SJCRH30 (cell line): ENCODE data around the gene FOCAD. TPM values are rescaled to one million over a fixed set of nuclear protein-coding genes. Genes with fewer than 3 reads are reported as not detected.
A peak's percentile ranks its signal among the peaks of the same experiment; 100 is the strongest.

Experiments
- DNase-seq, 2 experiments: peaks; one replicate each; pipeline ENCODE4 v3.0.0-alpha.2; 2015 to 2020
- H3K27ac ChIP-seq: fragments of 250-450 bp; sonication (Bioruptor Pico); 2 replicates; pipeline ENCODE4 v1.5.1; 2020; ENCODE audit warnings: mild to moderate bottlenecking, moderate library complexity
- H3K27me3 ChIP-seq: fragments of 250-450 bp; sonication (Bioruptor Pico); 2 replicates; pipeline ENCODE4 v1.5.1; 2020; ENCODE audit warnings: mild to moderate bottlenecking, moderate library complexity
- H3K36me3 ChIP-seq: fragments of 250-450 bp; sonication (Bioruptor Pico); 2 replicates; pipeline ENCODE4 v1.5.1; 2020; ENCODE audit warnings: mild to moderate bottlenecking, moderate library complexity
- H3K4me1 ChIP-seq: fragments of 250-450 bp; sonication (Bioruptor Pico); 2 replicates; pipeline ENCODE4 v1.5.1; 2020; ENCODE audit warnings: mild to moderate bottlenecking, moderate library complexity
- H3K4me3 ChIP-seq: fragments of 250-450 bp; sonication (Bioruptor Pico); 2 replicates; pipeline ENCODE4 v1.5.1; 2020; ENCODE audit warnings: mild to moderate bottlenecking, moderate library complexity
- H3K9me3 ChIP-seq: fragments of 250-450 bp; sonication (Bioruptor Pico); replicated peaks from 2 replicates; pipeline ENCODE4 v1.5.1; 2020; ENCODE audit warnings: mild to moderate bottlenecking, moderate library complexity
- total RNA-seq: library from RNA; depleted of rRNA; stranded (reverse); fragments of >200 nt; shearing (Covaris generic); gene quantifications from 2 replicates; pipeline ENCODE4 v1.2.3, GENCODE V29; 2014

FOCAD gene
- total RNA-seq, 1 experiment from 2014 or later, result 24.1 TPM

GRCh38 chr9:20903212-20903611 lies 219.2 kb downstream of the FOCAD start:
- Histone ChIP-seq H3K36me3 (no peaks in the 10 kb centered on the region), H3K4me1 (peaks cover 14% of the 10 kb centered on the region), H3K27ac (no peak overlapping the region), H3K9me3 (no peaks in the 10 kb centered on the region), H3K4me3 (no peak overlapping the region), H3K27me3 (no peaks in the 10 kb centered on the region)
- DNase-seq, result no peak

- peaks cover 3% of the 10 kb centered on the region for H3K4me1 ChIP-seq
- H3K4me3 ChIP-seq, result no peak overlapping the region
- DNase-seq, result no peak
- H3K27ac ChIP-seq, result no peak overlapping the region
- H3K9me3 ChIP-seq, result no peaks in the 10 kb centered on the region
- no peaks in the 10 kb centered on the region for H3K27me3 ChIP-seq
- H3K36me3 ChIP-seq, result no peaks in the 10 kb centered on the region
These were observed 220.9 kb downstream of the FOCAD start for GRCh38 chr9:20904995-20905394.

DNA sequence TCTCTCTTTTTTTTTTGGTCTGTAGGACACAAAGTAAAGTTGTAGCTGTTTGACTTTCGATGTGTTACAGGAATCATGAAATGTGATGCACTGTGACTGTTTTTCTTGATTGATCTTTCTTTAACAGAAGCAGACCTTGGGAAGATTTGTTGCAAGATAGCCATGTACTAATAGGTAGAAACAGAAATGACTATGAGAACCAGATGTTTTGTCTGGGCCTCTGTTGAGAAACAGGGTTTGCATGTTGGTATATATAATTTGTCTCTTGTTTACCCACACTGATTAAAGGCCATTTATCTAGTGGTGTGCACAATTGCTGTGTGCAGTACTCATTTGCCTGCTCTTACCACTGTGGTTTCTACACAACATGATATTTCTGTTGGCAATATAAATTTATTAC lies 222.3 kb downstream of the FOCAD start:
- DNase-seq, result no peak
- H3K4me1 ChIP-seq, result peaks cover 3% of the 10 kb centered on the region
- H3K27ac ChIP-seq, result no peak overlapping the region
- H3K27me3 ChIP-seq, result no peaks in the 10 kb centered on the region
- no peaks in the 10 kb centered on the region for H3K36me3 ChIP-seq
- no peak overlapping the region for H3K4me3 ChIP-seq
- no peaks in the 10 kb centered on the region for H3K9me3 ChIP-seq

GRCh38 chr9:20908461-20908860 lies 224.4 kb downstream of the FOCAD start:
- Histone ChIP-seq H3K36me3 (no peaks in the 10 kb centered on the region), H3K27me3 (no peaks in the 10 kb centered on the region), H3K9me3 (no peaks in the 10 kb centered on the region), H3K4me3 (no peak overlapping the region), H3K4me1 (peaks cover 3% of the 10 kb centered on the region), H3K27ac (no peak overlapping the region)
- no peak for DNase-seq

GRCh38 chr9:20914556-20914955 lies 230.5 kb downstream of the FOCAD start:
- DNase-seq, result no peak
- Histone ChIP-seq H3K4me3 (no peak overlapping the region), H3K4me1 (no peaks in the 10 kb centered on the region), H3K27ac (no peak overlapping the region), H3K27me3 (no peaks in the 10 kb centered on the region), H3K9me3 (no peaks in the 10 kb centered on the region), H3K36me3 (no peaks in the 10 kb centered on the region; the same call in 1 of the 2 replicates)

- Histone ChIP-seq H3K27ac (no peak overlapping the region), H3K4me3 (no peak overlapping the region)
- DNase-seq, result no peak
These were observed 237.3 kb downstream of the FOCAD start for GRCh38 chr9:20921362-20921761.

GRCh38 chr9:20925256-20926045 lies 241.4 kb downstream of the FOCAD start:
- Histone ChIP-seq H3K4me3 (no peak overlapping the region), H3K4me1 (no peaks in the 10 kb centered on the region), H3K27me3 (no peaks in the 10 kb centered on the region), H3K9me3 (no peaks in the 10 kb centered on the region), H3K27ac (no peak overlapping the region), H3K36me3 (no peaks in the 10 kb centered on the region)
- no peak for DNase-seq

More at GRCh38 chr9:20921362-20921761, 237.3 kb downstream of the FOCAD start:
- no peaks in the 10 kb centered on the region for H3K27me3 ChIP-seq
- no peaks in the 10 kb centered on the region; the same call in 1 of the 2 replicates for H3K36me3 ChIP-seq
- no peaks in the 10 kb centered on the region for H3K9me3 ChIP-seq
- no peaks in the 10 kb centered on the region for H3K4me1 ChIP-seq

DNA sequence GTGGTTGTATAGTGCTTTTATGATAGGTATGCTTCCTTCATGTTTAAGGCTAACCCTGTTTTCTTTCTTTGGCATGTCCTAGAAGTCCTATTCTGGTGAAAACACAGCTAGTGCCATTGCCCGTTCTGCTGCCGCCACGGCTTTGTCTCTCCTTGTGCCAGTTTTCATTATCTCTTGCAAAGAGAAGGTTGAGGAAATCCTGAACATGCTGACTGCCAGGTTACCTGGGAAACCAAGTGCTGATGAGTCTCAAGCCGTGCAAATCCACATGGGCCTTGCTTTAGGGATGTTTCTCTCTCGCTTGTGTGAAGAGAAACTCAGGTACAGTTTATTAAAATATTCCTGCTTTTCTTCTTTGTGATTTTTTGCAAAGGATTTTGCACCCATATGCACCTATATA lies 245.2 kb downstream of the FOCAD start:
- no peaks in the 10 kb centered on the region for H3K4me1 ChIP-seq
- H3K36me3 ChIP-seq, result no peaks in the 10 kb centered on the region
- no peak overlapping the region for H3K27ac ChIP-seq
- no peak for DNase-seq
- H3K27me3 ChIP-seq, result no peaks in the 10 kb centered on the region
- H3K9me3 ChIP-seq, result no peaks in the 10 kb centered on the region
- no peak overlapping the region for H3K4me3 ChIP-seq

DNA sequence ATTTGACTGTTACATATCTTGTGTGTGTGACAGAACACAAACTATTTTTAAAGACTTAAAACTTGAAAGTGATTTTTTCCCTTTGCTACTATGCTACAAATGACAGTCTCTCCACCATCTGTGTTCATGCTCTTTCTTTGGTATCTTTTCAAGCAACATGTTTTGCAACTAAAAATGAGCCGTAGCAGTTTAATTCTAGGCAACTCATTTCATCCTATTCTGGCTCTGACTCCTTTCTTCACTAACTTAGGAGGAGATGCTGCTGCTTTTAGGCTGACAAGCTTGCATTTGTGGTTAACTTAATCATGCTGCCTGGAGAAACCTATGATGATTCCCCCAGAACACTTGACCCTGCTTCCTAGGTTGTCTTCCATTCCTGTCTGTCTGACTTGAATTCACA lies 246.8 kb downstream of the FOCAD start:
- H3K36me3 ChIP-seq, result no peaks in the 10 kb centered on the region
- no peaks in the 10 kb centered on the region for H3K9me3 ChIP-seq
- no peak overlapping the region for H3K4me3 ChIP-seq
- no peaks in the 10 kb centered on the region for H3K27me3 ChIP-seq
- no peaks in the 10 kb centered on the region for H3K4me1 ChIP-seq
- H3K27ac ChIP-seq, result no peak overlapping the region
- no peak for DNase-seq

- peak in 1 of 2 experiments; percentile 20 for DNase-seq
- H3K27ac ChIP-seq, result no peak overlapping the region
- no peaks in the 10 kb centered on the region for H3K36me3 ChIP-seq
- H3K9me3 ChIP-seq, result no peaks in the 10 kb centered on the region
- H3K4me1 ChIP-seq, result no peaks in the 10 kb centered on the region
- no peaks in the 10 kb centered on the region for H3K27me3 ChIP-seq
- H3K4me3 ChIP-seq, result no peak overlapping the region
These were observed 256.6 kb downstream of the FOCAD start for GRCh38 chr9:20940447-20941173.

GRCh38 chr9:20941174-20941690 lies 257.2 kb downstream of the FOCAD start:
- H3K4me1 ChIP-seq, result no peaks in the 10 kb centered on the region
- H3K36me3 ChIP-seq, result no peaks in the 10 kb centered on the region
- peak; percentile 48 to 82 for DNase-seq
- no peak overlapping the region for H3K27ac ChIP-seq
- H3K9me3 ChIP-seq, result no peaks in the 10 kb centered on the region
- no peak overlapping the region for H3K4me3 ChIP-seq
- H3K27me3 ChIP-seq, result no peaks in the 10 kb centered on the region

DNA sequence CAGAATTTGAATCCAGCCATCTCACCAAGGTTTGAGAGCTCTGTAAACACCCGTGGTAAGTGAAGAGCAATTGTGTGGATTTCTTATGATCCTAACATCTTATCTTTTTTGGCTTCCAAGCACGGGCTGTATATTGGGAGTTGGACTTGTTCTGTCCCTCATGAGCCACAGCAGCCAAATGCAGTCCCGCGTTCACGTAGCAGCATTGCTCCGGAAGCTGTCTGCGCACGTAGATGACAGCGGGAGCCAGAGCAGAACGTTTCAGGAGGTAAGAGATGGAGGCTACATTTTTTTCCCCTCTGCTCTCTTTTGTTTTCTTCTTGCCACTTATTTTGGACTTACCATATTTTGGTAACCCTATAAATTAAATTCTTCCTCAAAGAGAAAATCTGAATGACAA lies 260.4 kb downstream of the FOCAD start:
- H3K9me3 ChIP-seq, result no peaks in the 10 kb centered on the region
- DNase-seq, result no peak

DNA sequence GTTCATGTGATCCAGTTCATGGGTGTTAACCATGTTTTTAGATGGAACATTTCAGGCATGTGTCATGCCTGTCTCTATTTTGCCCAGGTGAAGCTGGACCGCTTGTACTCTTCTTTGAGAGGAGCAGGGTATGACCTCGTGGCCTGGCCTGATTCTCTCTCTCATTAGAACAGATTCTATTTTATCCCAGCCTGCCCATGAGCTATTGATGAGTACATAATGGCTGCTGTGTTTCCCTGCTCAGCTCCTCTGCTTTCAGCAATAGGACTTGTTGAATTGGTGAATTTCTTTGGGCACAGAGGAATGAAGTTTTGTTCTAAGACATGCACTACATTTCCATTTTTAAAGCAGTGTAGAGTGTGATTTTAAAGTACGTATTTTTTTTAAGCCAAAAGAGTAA lies 261.2 kb downstream of the FOCAD start:
- no peak overlapping the region for H3K4me3 ChIP-seq
- no peak overlapping the region for H3K27ac ChIP-seq
- no peak for DNase-seq
- H3K36me3 ChIP-seq, result peaks cover 5% of the 10 kb centered on the region; the same call in 1 of the 2 replicates
- no peaks in the 10 kb centered on the region for H3K4me1 ChIP-seq
- no peaks in the 10 kb centered on the region for H3K27me3 ChIP-seq
- H3K9me3 ChIP-seq, result no peaks in the 10 kb centered on the region

More for the DNA sequence above, 260.4 kb downstream of the FOCAD start:
- H3K4me3 ChIP-seq, result no peak overlapping the region
- no peaks in the 10 kb centered on the region for H3K4me1 ChIP-seq
- peaks cover 3% of the 10 kb centered on the region; the same call in 1 of the 2 replicates for H3K36me3 ChIP-seq
- no peak overlapping the region for H3K27ac ChIP-seq
- H3K27me3 ChIP-seq, result no peaks in the 10 kb centered on the region

DNA sequence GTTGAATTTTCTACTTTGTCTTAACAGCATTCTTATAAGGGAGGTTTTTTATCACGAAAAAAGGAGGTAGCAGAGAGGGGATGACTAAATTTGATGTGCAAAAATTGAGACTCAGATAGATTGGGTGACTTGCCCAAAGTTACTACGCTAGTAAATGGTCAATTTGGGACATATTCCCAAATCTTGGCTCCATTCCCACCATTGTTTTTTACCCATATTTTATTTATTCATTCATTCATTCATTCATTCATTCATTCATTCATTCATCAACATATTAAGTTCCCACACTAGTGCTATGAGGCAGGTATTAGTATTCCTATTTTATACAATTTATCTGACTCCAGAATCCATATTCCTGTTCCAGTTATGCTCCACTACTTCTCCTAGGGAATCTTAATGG lies 261.8 kb downstream of the FOCAD start:
- Histone ChIP-seq H3K27ac (no peak overlapping the region), H3K9me3 (no peaks in the 10 kb centered on the region), H3K4me3 (no peak overlapping the region), H3K27me3 (no peaks in the 10 kb centered on the region), H3K36me3 (peaks cover 5% of the 10 kb centered on the region; the same call in 1 of the 2 replicates), H3K4me1 (no peaks in the 10 kb centered on the region)
- DNase-seq, result no peak

GRCh38 chr9:20948703-20949102 lies 264.6 kb downstream of the FOCAD start:
- H3K36me3 ChIP-seq, result peaks cover 8% of the 10 kb centered on the region; the same call in 1 of the 2 replicates
- H3K27ac ChIP-seq, result no peak overlapping the region

More at GRCh38 chr9:20948703-20949102, 264.6 kb downstream of the FOCAD start:
- H3K4me3 ChIP-seq, result no peak overlapping the region
- no peak for DNase-seq
- no peaks in the 10 kb centered on the region for H3K4me1 ChIP-seq
- H3K9me3 ChIP-seq, result no peaks in the 10 kb centered on the region
- H3K27me3 ChIP-seq, result no peaks in the 10 kb centered on the region
